ENCODE results near the gene CCN5. TPM values are rescaled to one million over a fixed set of nuclear protein-coding genes. Genes with fewer than 3 reads are reported as not detected.
"Not testable (repeated sequence)": the region's sequence is repeated elsewhere in the genome, so short reads cannot be mapped to it uniquely, and the experiment has no call there.

CCN5 gene, protein sequence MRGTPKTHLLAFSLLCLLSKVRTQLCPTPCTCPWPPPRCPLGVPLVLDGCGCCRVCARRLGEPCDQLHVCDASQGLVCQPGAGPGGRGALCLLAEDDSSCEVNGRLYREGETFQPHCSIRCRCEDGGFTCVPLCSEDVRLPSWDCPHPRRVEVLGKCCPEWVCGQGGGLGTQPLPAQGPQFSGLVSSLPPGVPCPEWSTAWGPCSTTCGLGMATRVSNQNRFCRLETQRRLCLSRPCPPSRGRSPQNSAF
- total RNA-seq (0.18 TPM), polyA plus RNA-seq (ENCODE audit: insufficient read depth in 1 of 8, insufficient read length in 8 of 8, low replicate concordance in 1 of 8) (under 1 TPM in 7 of 8 donors, not detected in 1; 0.07 to 0.32 (median 0.11) TPM)
- long read RNA-seq, donor 1, result 0 reads
- long read RNA-seq, donor 2, result 0 reads
- long read RNA-seq, donor 3, partial matches to known transcripts, result 0 of 1 reads
- long read RNA-seq, donor 3, other reads (novel, unspliced or antisense), result 0 of 1 reads
- long read RNA-seq, donor 4, result 0 reads
- long read RNA-seq, donor 5, result 0 reads
- long read RNA-seq, donor 6, result 0 reads
- long read RNA-seq, donor 7, result 0 reads
- long read RNA-seq, donor 8, result 0 reads
- long read RNA-seq, donor 9, result 0 reads
- long read RNA-seq, donor 10, result 0 reads
- long read RNA-seq, donor 11, result 0 reads

DNA sequence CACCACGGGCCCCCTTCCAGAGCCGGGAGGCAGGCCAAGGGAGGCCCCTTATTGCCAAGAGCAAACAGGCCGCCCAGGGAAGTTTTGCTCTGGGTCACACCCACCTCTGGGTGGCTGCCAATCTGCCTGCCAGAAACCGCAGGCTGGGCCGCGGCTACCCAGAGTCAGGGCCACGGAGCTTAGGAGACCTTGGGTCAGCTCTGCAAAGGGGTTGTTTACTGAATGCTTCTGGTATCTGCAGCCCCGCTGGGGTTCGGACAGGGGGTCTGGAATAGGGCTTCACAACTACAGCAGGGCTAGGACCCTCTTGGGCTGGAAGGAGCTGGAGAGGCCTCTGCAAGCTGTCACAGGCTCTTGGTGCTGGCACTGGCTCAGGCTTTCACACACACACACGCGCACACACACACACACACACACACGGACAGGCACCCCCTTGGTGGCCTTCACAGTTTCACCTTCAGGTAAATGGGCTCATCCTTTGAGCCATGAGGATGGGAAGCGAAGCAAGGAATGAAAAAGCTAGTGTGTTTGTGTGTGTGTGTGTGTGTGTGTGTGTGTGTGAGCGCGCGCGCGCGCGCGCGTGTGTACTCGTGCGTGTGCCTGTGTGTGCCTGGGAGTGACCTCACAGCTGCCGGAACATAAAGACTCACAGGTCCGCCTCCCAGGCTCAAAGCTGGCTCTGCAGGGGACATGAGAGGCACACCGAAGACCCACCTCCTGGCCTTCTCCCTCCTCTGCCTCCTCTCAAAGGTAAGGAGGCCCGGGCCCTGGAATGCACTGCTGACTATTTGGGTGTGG, at the start of gene CCN5:
CCN5 (plus strand) TSS at position 669 of the 798 bp plus-strand sequence; CDS start at position 691, 22 bp downstream.
- H3K4me3 ChIP-seq (ENCODE audit: low read length), result no peak within 1 kb of the TSS
- H3K27me3 ChIP-seq (ENCODE audit: control insufficient read depth, insufficient read depth, low read length), result no peaks in the 10 kb centered on the region
- 61% methylated on average over 19 of the region's 28 CpGs for WGBS (ENCODE audit: insufficient coverage)
- H3K27ac ChIP-seq (ENCODE audit: low read length), result no peak within 1 kb of the TSS
- DNase-seq, result peak; percentile 80
- no peaks in the 10 kb centered on the region for H3K9me3 ChIP-seq (replicated peaks; ENCODE audit: control insufficient read depth, low read depth, low read length)
- no peaks in the 10 kb centered on the region for H3K36me3 ChIP-seq (ENCODE audit: control insufficient read depth, insufficient read depth, low read length)
- peaks cover 21% of the 10 kb centered on the region for H3K4me1 ChIP-seq (ENCODE audit: control insufficient read depth, insufficient read depth, low read length)

DNA sequence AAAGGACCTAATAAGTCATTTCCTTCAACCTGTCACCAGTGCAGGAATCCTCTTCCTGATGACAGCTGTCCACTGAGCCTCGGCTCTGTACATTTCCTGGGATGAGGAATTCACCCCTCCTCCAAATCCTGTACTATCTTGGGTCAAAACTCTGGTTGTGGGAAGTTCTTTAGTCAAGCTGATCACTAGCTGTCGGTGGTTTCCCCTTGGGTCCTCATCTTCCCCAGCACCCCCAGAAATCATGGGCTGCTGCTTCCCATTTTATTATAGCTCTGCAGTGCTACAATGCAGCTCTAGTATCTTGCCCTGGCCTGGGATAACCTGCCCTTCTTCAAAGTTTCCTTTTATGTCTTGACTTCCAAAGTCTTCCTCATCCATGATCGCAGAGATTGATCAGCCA, 49.1 kb upstream of the CCN5 start:
- H3K27ac ChIP-seq (ENCODE audit: low read length), result no peak overlapping the region
- 50% methylated on average over 1 of the region's 3 CpGs for WGBS (ENCODE audit: insufficient coverage)
- peaks cover 5% of the 10 kb centered on the region for H3K27me3 ChIP-seq (ENCODE audit: control insufficient read depth, insufficient read depth, low read length)
- no peaks in the 10 kb centered on the region for H3K9me3 ChIP-seq (replicated peaks; ENCODE audit: control insufficient read depth, low read depth, low read length)
- no peaks in the 10 kb centered on the region for H3K36me3 ChIP-seq (ENCODE audit: control insufficient read depth, insufficient read depth, low read length)
- H3K4me3 ChIP-seq (ENCODE audit: low read length), result no peak overlapping the region
- no peak for DNase-seq
- no peaks in the 10 kb centered on the region for H3K4me1 ChIP-seq (ENCODE audit: control insufficient read depth, insufficient read depth, low read length)

DNA sequence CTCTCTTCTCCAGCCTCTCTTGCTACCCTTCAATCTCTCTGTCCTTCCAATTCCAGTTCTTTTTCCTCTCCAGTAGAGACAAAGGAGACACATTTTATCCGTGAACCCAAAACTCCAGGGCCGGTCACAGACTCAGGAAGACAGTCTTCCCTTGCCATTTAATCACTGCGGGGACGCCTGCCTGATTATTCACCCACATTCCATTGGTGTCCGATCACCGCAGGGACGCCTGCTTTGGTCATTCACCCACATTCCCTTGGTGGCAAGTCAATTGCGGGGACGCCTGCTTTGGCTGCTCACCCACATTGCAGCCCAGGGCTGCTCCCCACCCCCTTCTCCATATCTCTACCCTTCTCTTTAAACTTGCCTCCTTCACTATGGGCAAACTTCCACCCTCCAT, 44.3 kb upstream of the CCN5 start:
- not testable (repeated sequence) for H3K4me1 ChIP-seq (ENCODE audit: control insufficient read depth, insufficient read depth, low read length); H3K27me3 ChIP-seq (ENCODE audit: control insufficient read depth, insufficient read depth, low read length); H3K36me3 ChIP-seq (ENCODE audit: control insufficient read depth, insufficient read depth, low read length); H3K27ac ChIP-seq (ENCODE audit: low read length); H3K9me3 ChIP-seq (replicated peaks; ENCODE audit: control insufficient read depth, low read depth, low read length); H3K4me3 ChIP-seq (ENCODE audit: low read length); DNase-seq
- whole genome bisulfite sequencing (ENCODE audit: insufficient coverage), result 83% methylated on average over 7 of the region's 9 CpGs

DNA sequence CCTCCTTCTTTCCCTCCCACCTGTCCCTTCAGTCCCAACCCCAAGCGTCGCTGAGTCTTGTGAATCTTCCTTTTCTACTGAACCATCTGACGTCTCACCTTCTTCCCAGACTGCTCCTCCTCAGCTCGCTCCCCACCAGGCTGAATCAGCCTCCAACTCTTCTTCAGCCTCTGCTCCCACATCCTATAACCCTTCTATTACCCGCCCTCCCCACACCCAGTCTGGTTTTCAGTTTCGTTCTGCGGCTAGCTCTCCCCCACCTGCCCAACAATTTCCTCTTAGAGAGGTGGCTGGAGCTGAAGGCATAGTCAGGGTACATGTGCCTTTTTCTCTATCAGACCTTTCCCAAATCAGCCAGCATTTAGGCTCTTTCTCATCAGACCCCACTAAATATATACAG, 43.6 kb upstream of the CCN5 start:
- not testable (repeated sequence) for H3K36me3 ChIP-seq (ENCODE audit: control insufficient read depth, insufficient read depth, low read length); H3K9me3 ChIP-seq (replicated peaks; ENCODE audit: control insufficient read depth, low read depth, low read length); H3K4me3 ChIP-seq (ENCODE audit: low read length); H3K4me1 ChIP-seq (ENCODE audit: control insufficient read depth, insufficient read depth, low read length); H3K27ac ChIP-seq (ENCODE audit: low read length); H3K27me3 ChIP-seq (ENCODE audit: control insufficient read depth, insufficient read depth, low read length); DNase-seq
- 83% methylated on average over 3 of the region's 7 CpGs for WGBS (ENCODE audit: insufficient coverage)

DNA sequence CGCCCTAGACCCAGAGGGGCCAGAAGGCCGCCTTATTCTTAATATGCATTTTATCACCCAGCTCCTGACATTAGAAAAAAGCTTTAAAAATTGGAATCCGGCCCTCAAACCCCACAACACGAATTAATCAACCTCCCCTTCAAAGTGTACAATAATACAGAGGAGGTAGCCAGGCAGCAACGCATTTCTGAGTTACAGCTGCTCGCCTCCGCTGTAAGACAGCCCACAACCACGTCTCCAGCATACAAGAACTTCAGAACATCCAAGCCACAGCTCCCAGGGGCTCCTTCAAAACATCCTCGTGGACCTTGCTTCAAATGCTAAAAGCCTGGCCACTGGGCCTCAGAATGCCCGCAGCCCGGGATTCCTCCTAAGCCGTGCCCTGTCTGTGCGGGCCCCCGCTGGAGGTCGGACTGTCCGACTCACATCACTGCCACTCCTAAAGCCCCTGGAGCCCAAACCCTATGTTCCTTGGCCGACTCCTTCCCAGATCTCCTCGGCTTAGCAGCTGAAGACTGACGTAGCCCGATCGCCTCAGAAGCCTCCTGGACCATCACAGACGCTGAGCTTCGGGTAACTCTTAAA, 42.8 kb upstream of the CCN5 start:
- DNase-seq; H3K27ac ChIP-seq (ENCODE audit: low read length); H3K4me1 ChIP-seq (ENCODE audit: control insufficient read depth, insufficient read depth, low read length); H3K27me3 ChIP-seq (ENCODE audit: control insufficient read depth, insufficient read depth, low read length); H3K9me3 ChIP-seq (replicated peaks; ENCODE audit: control insufficient read depth, low read depth, low read length); H3K36me3 ChIP-seq (ENCODE audit: control insufficient read depth, insufficient read depth, low read length); H3K4me3 ChIP-seq (ENCODE audit: low read length): not testable (repeated sequence)
- 75% methylated on average over 15 of the region's 23 CpGs for WGBS (ENCODE audit: insufficient coverage)

DNA sequence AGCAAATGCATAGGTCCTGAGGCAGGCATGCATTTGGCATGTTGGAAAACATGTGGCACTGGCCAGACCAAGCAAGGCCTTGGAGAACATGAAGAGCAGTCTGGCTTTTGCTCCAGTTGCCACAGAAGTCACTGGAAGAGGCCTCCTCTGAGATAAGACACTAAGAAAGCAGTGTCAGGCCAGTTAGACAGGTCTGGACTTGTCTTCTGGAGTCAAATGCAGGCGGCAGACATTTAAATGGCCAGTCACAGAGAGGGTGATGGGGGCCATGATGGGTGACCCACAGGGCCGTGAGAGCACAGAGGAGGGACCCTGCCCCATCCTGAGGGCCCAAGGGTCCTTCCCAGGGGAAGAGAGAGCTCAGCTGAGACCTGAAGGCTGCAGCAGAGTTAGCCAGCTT, 36.9 kb upstream of the CCN5 start:
- H3K27me3 ChIP-seq (ENCODE audit: control insufficient read depth, insufficient read depth, low read length), result peaks cover 4% of the 10 kb centered on the region
- 40% methylated on average over 2 of the region's 2 CpGs for WGBS (ENCODE audit: insufficient coverage)
- H3K4me1 ChIP-seq (ENCODE audit: control insufficient read depth, insufficient read depth, low read length), result no peaks in the 10 kb centered on the region
- H3K9me3 ChIP-seq (replicated peaks; ENCODE audit: control insufficient read depth, low read depth, low read length), result no peaks in the 10 kb centered on the region
- H3K27ac ChIP-seq (ENCODE audit: low read length), result no peak overlapping the region
- no peaks in the 10 kb centered on the region for H3K36me3 ChIP-seq (ENCODE audit: control insufficient read depth, insufficient read depth, low read length)
- no peak for DNase-seq
- no peak overlapping the region for H3K4me3 ChIP-seq (ENCODE audit: low read length)

DNA sequence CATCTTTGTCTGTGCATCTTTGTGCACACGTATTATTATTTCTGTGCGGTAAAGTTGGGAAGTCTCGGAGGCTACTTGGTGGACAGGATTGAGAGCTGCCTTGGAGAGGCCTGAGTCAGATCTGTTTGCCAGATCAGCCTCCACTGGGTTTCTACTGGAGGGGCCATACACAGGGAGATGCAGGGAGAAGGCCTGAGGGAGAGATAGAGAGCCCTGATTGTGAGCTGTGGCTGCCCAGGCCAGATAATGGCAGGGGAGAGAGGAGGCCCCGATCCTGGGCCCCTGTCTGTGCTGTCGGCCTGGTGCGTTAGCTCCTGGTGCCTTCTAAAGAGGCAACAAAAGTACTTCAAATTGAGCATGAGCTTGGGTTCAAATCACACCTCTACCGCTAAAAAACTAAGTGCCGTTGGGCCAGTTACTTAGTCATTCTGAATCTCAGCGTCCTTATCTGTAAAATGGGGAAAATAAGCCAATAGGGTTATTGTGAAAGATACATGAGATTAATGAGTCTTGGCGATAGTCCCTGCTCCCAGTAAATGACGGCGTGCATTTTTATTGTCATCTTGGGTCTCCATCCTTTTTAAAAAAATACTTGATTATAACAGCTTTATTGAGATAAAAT, 36.1 kb upstream of the CCN5 start:
- Histone ChIP-seq H3K4me1 (ENCODE audit: control insufficient read depth, insufficient read depth, low read length) (no peaks in the 10 kb centered on the region), H3K27ac (ENCODE audit: low read length) (no peak overlapping the region), H3K9me3 (replicated peaks; ENCODE audit: control insufficient read depth, low read depth, low read length) (no peaks in the 10 kb centered on the region), H3K4me3 (ENCODE audit: low read length) (no peak overlapping the region), H3K27me3 (ENCODE audit: control insufficient read depth, insufficient read depth, low read length) (peaks cover 7% of the 10 kb centered on the region), H3K36me3 (ENCODE audit: control insufficient read depth, insufficient read depth, low read length) (no peaks in the 10 kb centered on the region)
- WGBS (ENCODE audit: insufficient coverage), result 68% methylated on average over 7 of the region's 12 CpGs
- no peak for DNase-seq

DNA sequence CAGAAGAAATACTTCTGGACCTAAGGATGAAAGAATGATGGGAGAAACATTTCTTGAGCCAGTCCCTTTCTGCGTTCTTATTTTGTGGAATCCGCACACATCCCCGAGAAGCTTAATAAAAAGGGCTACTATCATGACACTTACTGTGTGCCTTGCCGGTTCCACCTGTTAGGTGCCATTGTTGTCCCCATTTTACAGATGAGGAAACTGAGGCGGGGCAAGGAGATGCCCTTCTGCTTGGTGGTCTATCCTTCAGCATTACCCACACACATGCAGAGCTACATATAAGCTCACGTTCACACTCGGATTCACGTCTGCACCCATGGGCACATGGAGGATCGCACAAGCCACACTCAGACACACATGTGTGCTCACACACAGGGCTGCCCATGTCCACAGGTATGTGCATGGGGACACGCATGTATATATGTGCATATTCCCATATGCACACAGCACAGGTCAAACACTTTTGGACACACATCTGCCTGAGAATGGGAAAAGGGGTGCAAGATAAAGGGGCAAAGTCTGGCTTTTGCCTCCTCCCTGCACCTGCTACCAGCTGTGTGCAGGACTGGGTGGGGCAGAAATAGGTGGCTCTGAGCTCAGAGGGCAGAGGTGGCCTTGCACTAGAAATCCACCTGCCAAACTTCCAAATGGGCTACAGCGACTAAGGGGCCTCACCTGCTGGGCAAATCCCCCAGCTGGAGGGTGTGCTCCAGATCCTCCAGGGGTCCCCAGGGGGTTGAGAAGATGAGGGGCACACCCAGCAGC, 33.2 kb upstream of the CCN5 start:
- peaks cover under 1% of the 10 kb centered on the region for H3K9me3 ChIP-seq (replicated peaks; ENCODE audit: control insufficient read depth, low read depth, low read length)
- peaks cover 2% of the 10 kb centered on the region for H3K4me1 ChIP-seq (ENCODE audit: control insufficient read depth, insufficient read depth, low read length)
- H3K27ac ChIP-seq (ENCODE audit: low read length), result no peak overlapping the region
- WGBS (ENCODE audit: insufficient coverage), result 88% methylated on average over 8 of the region's 11 CpGs
- H3K27me3 ChIP-seq (ENCODE audit: control insufficient read depth, insufficient read depth, low read length), result peaks cover 7% of the 10 kb centered on the region
- H3K36me3 ChIP-seq (ENCODE audit: control insufficient read depth, insufficient read depth, low read length), result no peaks in the 10 kb centered on the region
- no peak overlapping the region for H3K4me3 ChIP-seq (ENCODE audit: low read length)
- DNase-seq, result no peak

DNA sequence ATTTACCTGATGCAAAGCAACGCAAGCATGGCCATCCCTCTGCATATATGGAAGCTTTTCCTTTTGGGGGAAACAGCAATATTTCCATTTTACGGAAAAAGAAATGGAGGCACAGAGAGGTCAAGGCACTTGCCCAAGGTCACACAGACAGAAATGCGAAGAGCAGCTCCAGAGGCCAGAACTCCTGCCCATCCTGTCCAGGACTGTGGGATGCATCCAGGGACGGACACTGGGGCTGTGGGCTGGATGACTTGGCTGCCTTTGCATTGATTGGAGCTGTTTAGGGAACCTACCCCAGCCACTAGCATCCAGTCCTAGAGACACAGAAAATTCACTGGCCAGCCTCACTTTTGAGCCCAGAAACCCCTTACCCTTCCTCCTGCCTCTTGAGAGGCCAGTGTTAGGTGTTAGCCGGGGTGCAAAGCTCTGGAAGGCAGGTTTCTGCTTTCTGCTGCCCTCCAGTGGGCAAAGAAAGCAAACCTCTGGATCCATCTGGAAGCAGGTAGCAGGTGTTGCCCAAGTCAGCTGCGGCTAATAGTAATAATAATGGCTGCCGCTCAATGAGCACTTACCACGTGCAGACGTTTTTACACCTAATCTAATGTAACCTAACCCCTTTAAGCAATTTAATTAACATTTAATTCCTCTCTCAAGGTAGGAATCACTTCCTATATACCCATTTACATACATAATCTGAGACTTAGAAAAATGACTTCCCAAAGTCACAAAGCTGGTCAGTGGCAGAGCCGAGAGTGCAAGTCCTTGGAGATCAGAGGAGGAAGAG, 31.7 kb upstream of the CCN5 start:
- 38% methylated on average over 9 of the region's 10 CpGs for WGBS (ENCODE audit: insufficient coverage)

More for the DNA sequence above, 31.7 kb upstream of the CCN5 start:
- peaks cover 3% of the 10 kb centered on the region for H3K9me3 ChIP-seq (replicated peaks; ENCODE audit: control insufficient read depth, low read depth, low read length)
- H3K4me1 ChIP-seq (ENCODE audit: control insufficient read depth, insufficient read depth, low read length), result peaks cover 2% of the 10 kb centered on the region
- peaks cover 7% of the 10 kb centered on the region for H3K27me3 ChIP-seq (ENCODE audit: control insufficient read depth, insufficient read depth, low read length)
- no peak overlapping the region for H3K27ac ChIP-seq (ENCODE audit: low read length)
- no peaks in the 10 kb centered on the region for H3K36me3 ChIP-seq (ENCODE audit: control insufficient read depth, insufficient read depth, low read length)
- H3K4me3 ChIP-seq (ENCODE audit: low read length), result no peak overlapping the region
- no peak for DNase-seq
